Caki2 (cell line): ENCODE data around the gene C1QTNF12. TPM values are rescaled to one million over a fixed set of nuclear protein-coding genes. Genes with fewer than 3 reads are reported as not detected.

Experiments
- DNase-seq: peaks from one replicate; pipeline ENCODE4 v3.0.0-alpha.2; 2015; ENCODE audit warnings: low read depth
- in situ Hi-C: cut with HindIII; loops from 2 replicates; pipeline ENCODE4 v1.10.0; 2016; ENCODE audit warnings: low sequenced_read_pairs, low pct_unique_long_range_greater_than_20kb, mixed read lengths
- total RNA-seq: library from RNA; depleted of rRNA; stranded (reverse); fragments of >200 nt; shearing (Covaris generic); gene quantifications from 2 replicates; pipeline ENCODE4 v1.2.3, GENCODE V29; 2014; ENCODE audit warnings: low replicate concordance; rRNA removed

C1QTNF12 gene
- total RNA-seq, result not detected in 2 replicates

DNA sequence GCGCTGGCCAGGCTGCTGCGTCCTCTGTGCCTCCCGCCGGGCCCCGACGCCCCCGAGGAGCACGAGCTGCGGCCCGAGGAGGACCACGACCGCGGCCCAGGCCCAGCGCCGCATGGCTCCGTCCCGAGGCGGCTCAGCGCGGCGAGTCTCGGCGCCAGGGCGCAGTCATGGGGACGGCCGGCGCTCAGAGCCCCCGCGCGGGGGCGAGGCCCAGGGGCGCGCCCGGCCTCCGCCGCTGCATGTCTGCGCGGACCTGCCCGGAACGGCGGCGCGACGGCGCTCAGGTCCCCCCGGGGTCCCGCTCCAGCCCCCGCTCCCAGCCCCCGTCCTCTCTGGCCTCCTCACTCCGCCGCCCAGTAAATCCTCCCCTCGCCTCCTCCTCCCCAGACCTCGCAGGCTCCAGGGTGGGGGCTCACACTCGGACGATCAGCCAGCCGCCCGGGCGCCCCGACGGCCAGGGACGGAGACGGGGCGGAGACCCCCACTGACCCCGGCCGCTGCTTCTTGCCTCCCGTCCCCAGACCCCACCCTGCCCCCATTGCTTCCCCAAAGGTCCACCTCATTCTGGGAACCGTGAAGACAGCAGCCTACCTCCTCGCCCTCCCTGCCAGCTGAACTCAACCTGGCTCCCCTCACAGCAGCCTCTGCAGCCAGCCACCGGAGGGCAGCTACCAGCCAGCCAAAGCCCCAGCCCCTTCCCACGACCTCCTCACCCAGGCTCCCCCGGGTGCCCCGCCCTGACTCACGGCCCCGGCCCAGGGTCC, at the start of gene C1QTNF12:
C1QTNF12 (minus strand) TSS at position 146 of the 764 bp plus-strand sequence; CDS start at position 114, 32 bp downstream.
- DNase-seq, result no peak
- in situ Hi-C loops, result no loop called here

- DNase-seq, result no peak
- in situ Hi-C loops, result no loop called here
Observed at GRCh38 chr1:1295154-1295923, 48.8 kb upstream of the C1QTNF12 start.

DNA sequence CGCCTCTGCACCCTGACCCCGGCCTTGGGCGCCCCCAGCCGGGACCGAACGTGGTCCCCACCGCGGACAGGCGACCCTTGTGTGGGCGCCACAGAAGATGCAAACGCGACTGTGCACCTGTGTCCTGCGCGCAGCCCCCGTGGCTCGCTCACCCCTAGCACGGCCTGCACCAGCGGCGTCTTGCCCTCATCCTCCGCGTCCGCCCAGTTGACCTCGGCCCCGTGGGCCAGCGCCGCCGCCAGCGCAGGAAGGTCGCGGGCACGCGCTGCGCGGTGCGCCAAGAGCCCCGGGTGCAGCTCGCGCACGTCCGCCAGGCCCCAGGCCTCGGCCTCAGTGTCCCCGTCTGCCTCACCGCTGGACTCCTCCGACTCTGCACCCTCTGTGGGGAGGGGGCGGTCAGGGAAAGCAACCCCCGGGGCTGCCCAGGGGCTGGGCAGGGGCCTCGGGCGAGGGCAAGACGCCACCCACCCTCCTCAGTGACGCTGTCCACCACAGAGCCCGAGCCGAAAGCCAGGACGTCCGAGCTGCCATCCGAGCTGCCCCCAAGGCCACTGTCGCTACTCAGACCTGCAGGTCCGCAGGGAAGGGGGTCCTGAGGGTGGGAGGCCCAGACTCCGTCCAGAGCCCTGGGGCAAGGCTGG, 47.8 kb upstream of the C1QTNF12 start:
- in situ Hi-C loops, result no loop called here
- no peak for DNase-seq

- in situ Hi-C loops, result no loop called here
- no peak for DNase-seq
Observed at GRCh38 chr1:1293263-1294249, 47.0 kb upstream of the C1QTNF12 start.

GRCh38 chr1:1292851-1293250, 46.3 kb upstream of the C1QTNF12 start:
- in situ Hi-C loops, result no loop called here
- DNase-seq, result no peak

- in situ Hi-C loops, result no loop called here
- DNase-seq, result no peak
Observed at GRCh38 chr1:1292442-1292779, 45.9 kb upstream of the C1QTNF12 start.

DNA sequence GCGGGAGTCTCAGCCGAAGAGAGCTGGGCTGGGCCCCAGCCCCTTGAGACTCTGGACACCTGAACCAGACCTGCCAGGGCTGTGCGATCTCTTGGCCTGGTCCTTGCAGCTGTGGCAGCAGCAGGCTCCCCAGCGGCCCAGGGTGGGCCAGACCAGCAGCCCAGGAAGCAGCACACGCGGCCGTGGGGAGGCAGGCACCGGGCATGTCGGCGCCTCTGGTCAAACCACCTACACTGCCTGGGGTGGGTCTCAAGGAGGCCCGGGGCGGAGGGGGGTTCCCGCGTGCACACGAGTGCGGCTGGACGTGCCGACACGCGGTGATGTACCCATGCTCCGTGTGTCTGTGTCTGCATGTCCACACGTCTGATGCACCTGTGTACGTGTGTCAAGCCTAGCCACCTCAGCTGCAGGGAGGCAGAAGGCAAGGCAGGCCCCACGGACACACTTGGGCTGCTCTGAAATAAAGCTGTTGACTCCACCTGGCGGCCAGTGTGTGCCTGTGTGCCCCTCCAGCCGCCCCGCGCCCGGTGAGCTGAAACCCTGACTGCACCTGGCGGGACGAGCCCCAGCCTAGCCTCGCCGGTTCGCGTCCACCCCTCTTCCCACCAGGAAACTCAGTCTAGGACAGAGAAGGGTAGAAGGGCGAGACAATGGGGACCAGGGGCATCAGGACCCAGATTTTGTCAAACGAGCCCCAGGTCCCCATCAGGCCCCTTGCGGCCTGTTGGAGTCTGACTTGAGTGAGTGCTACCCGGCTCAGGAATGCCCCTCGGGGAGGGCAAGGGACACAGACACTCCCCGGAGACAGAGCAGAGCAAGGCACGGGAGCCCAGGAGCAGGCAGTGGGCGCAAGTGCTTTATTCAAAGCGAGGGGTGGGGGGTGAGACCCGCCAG, 45.3 kb upstream of the C1QTNF12 start:
- peak; percentile 48 for DNase-seq

DNA sequence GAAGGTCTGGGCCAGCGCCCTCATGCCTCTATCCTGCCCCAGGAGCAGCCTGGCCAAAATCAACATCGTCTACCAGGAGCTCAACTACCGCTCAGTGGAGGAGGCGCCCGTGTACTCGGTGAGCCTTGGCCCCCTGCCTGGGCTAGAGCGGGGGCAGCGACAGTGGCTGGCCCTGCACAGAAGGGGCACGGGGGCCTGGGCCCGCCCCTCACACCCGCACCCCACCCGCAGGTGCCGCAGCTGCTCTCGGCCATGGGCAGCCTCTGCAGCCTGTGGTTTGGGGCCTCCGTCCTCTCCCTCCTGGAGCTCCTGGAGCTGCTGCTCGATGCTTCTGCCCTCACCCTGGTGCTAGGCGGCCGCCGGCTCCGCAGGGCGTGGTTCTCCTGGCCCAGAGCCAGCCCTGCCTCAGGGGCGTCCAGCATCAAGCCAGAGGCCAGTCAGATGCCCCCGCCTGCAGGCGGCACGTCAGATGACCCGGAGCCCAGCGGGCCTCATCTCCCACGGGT, 44.6 kb upstream of the C1QTNF12 start:
- in situ Hi-C loops, result no loop called here
- DNase-seq, result no peak

More for the DNA sequence above, 45.3 kb upstream of the C1QTNF12 start:
- in situ Hi-C loops, result no loop called here

DNA sequence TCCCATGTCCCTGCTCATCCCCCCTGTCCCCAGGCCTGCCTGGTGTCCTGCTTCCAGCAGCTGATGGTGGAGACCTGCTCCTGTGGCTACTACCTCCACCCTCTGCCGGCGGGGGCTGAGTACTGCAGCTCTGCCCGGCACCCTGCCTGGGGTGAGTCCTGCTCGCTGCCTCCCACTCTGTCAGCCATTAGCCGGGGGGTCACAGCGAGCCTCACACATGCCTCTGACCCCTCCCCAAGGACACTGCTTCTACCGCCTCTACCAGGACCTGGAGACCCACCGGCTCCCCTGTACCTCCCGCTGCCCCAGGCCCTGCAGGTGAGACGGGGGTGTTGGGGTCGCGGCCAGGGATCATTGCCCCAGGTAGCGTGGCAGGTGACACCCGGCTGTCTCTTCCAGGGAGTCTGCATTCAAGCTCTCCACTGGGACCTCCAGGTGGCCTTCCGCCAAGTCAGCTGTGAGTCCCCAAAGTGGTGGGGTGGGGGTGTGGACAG, 43.8 kb upstream of the C1QTNF12 start:
- no peak for DNase-seq
- in situ Hi-C loops, result no loop called here

DNA sequence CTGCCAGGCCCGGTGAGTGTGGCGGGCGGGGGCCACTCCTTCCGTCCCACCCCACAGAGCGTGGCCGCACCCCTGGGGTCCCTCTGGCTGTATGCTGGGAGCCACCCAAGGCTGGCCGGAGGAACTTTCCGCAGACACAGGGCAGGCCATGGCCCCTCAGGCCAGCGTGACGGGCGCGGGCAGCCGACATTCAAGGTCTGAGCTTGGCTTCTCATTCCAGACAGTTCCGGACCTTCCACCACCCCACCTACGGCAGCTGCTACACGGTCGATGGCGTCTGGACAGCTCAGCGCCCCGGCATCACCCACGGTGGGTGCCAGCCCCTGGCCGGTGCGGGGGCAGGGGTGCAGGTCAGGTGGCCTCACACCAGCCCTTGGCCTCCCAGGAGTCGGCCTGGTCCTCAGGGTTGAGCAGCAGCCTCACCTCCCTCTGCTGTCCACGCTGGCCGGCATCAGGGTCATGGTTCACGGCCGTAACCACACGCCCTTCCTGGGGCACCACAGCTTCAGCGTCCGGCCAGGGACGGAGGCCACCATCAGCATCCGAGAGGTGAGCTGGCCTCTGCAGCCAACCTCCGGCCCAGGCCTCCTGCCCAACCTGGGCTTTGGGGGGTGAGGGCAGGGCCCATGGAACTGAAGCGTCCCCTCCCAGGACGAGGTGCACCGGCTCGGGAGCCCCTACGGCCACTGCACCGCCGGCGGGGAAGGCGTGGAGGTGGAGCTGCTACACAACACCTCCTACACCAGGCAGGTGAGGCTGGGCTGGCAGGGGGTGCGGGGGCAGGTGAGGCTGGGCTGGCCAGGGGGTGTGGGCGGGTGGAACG, 41.0 kb upstream of the C1QTNF12 start:
- no peak for DNase-seq
- in situ Hi-C loops, result no loop called here

DNA sequence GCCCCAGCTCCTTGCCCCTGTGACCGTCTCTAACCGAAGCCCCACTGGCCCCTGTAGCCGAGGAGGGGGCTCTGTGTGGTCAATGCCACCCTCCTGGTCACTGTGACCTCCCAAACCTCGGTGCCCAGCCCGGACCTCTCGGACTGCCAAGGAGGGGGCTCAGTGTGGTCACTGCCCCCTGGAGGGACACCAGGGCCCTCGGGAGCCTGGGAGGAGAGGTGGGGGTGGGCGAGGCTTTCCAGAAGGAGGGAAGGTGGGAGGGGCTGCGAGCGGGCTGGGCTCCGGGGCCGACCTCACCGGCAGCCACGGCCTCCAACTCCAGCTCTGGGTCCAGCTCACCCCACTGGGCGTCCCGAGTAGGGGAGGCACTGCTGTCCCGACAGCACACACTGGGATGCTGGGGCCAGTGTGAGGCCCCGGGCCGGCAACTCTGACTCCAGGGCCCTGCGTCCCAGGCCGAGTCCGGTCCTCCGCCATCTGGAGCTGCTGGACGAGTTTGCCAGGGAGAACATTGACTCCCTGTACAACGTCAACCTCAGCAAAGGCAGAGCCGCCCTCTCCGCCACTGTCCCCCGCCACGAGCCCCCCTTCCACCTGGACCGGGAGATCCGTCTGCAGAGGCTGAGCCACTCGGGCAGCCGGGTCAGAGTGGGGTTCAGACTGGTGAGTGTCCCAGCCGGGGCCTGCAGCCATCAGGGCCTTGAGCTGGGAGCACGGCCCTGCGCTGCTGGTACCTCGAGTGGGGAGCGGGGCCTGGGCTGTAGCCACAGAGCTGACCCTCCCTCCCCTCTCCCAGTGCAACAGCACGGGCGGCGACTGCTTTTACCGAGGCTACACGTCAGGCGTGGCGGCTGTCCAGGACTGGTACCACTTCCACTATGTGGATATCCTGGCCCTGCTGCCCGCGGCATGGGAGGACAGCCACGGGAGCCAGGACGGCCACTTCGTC, 40.1 kb upstream of the C1QTNF12 start:
- DNase-seq, result no peak
- in situ Hi-C loops, result no loop called here

DNA sequence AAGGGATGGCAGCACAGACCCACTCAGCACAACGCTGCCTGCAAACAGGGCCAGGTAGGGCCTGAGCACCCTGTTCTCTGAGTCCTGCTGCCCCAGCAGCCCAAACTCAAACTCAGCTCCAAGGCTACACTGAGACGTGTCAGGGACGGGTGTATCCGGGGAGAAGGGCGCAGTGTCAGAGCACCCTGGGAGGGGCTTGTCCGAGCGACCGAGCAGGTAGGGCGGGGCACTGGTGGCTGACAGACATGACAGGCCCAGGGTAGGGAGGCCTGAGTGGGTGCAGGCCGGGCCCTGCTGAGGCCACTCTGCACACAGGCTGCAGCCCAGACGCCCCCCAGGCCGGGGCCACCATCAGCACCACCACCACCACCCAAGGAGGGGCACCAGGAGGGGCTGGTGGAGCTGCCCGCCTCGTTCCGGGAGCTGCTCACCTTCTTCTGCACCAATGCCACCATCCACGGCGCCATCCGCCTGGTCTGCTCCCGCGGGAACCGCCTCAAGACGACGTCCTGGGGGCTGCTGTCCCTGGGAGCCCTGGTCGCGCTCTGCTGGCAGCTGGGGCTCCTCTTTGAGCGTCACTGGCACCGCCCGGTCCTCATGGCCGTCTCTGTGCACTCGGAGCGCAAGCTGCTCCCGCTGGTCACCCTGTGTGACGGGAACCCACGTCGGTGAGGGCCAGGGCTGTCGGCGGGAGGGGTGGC, 39.2 kb upstream of the C1QTNF12 start:
- DNase-seq, result no peak
- in situ Hi-C loops, result no loop called here

GRCh38 chr1:1285102-1285571, 38.6 kb upstream of the C1QTNF12 start:
- in situ Hi-C loops, result no loop called here
- no peak for DNase-seq
